Neural progenitor cell (in vitro differentiated cells): ENCODE results near the gene AGPAT1. TPM values are rescaled to one million over a fixed set of nuclear protein-coding genes. Genes with fewer than 3 reads are reported as not detected.

Experiments
- DNase-seq: peaks from one replicate; pipeline ENCODE4 v3.0.0-alpha.2; 2016; ENCODE audit warnings: low spot score
- H2AFZ ChIP-seq: fragments of 200-600 bp; sonication (generic); replicated peaks from 2 replicates; pipeline ENCODE4 v1.6.1; 2016; ENCODE audit warnings: antibody characterized with exemption
- H3F3A ChIP-seq: fragments of 200-600 bp; sonication (generic); 2 replicates; pipeline ENCODE4 v1.6.1; 2016; ENCODE audit warnings: antibody characterized with exemption, low read depth
- H3K27ac ChIP-seq: fragments of 200-600 bp; sonication (generic); 2 replicates; pipeline ENCODE4 v1.5.1; 2016; ENCODE audit warnings: mild to moderate bottlenecking
- H3K27me3 ChIP-seq: fragments of 200-600 bp; sonication (generic); 2 replicates; pipeline ENCODE4 v1.6.1; 2016; ENCODE audit warnings: mild to moderate bottlenecking, moderate library complexity
- H3K36me3 ChIP-seq: fragments of 200-600 bp; sonication (generic); 2 replicates; pipeline ENCODE4 v1.5.1; 2016
- H3K4me1 ChIP-seq: fragments of 200-600 bp; sonication (generic); 2 replicates; pipeline ENCODE4 v1.6.1; 2016; ENCODE audit warnings: mixed run types
- H3K4me2 ChIP-seq: fragments of 200-600 bp; sonication (generic); 2 replicates; pipeline ENCODE4 v1.6.1; 2016
- H3K4me3 ChIP-seq: fragments of 200-600 bp; sonication (generic); 2 replicates; pipeline ENCODE4 v1.5.1; 2016
- H3K79me2 ChIP-seq: fragments of 200-600 bp; sonication (generic); 2 replicates; pipeline ENCODE4 v1.6.1; 2016; ENCODE audit warnings: low read depth
- H3K9ac ChIP-seq: fragments of 200-600 bp; sonication (generic); 2 replicates; pipeline ENCODE4 v1.6.1; 2016
- H3K9me3 ChIP-seq: fragments of 200-600 bp; sonication (generic); 2 replicates; pipeline ENCODE4 v1.5.1; 2016; ENCODE audit warnings: low read depth
- H4K20me1 ChIP-seq: fragments of 200-600 bp; sonication (generic); 2 replicates; pipeline ENCODE4 v1.6.1; 2016; ENCODE audit warnings: low read depth
- H3K27ac Mint-ChIP-seq: 3 replicates; pipeline ENCODE4 v1.8.0; 2021; ENCODE audit warnings: mixed read lengths
- H3K27me3 Mint-ChIP-seq: 2 replicates; pipeline ENCODE4 v1.8.0; 2022; ENCODE audit warnings: low read depth, mild to moderate bottlenecking, inconsistent platforms, moderate library complexity, mixed read lengths; ENCODE audit not compliant: insufficient read depth
- H3K36me3 Mint-ChIP-seq: 3 replicates; pipeline ENCODE4 v1.8.0; 2021; ENCODE audit warnings: mixed read lengths
- H3K4me1 Mint-ChIP-seq: 3 replicates; pipeline ENCODE4 v1.8.0; 2021; ENCODE audit warnings: mixed read lengths
- H3K4me3 Mint-ChIP-seq: 3 replicates; pipeline ENCODE4 v1.8.0; 2021; ENCODE audit warnings: mild to moderate bottlenecking, moderate library complexity, mixed read lengths
- H3K9me3 Mint-ChIP-seq: 3 replicates; pipeline ENCODE4 v1.8.0; 2020; ENCODE audit warnings: mixed read lengths
- CTCF ChIP-seq: fragments of 200-600 bp; sonication (generic); IDR thresholded peaks from 2 replicates; pipeline ENCODE4 v1.5.1; 2017; ENCODE audit warnings: antibody characterized with exemption, mild to moderate bottlenecking
- EZH2 ChIP-seq: fragments of 200-600 bp; sonication (generic); IDR thresholded peaks from 2 replicates; pipeline ENCODE4 v1.6.1; 2017; ENCODE audit warnings: antibody characterized with exemption, mild to moderate bottlenecking, moderate library complexity
- EZH2phosphoT487 ChIP-seq: fragments of 200-600 bp; sonication (generic); IDR thresholded peaks from 2 replicates; pipeline ENCODE4 v1.6.1; 2017; ENCODE audit warnings: antibody characterized with exemption
- total RNA-seq: library from RNA; depleted of rRNA; stranded (reverse); fragments of >200 nt; gene quantifications from 2 replicates; pipeline ENCODE4 v1.2.3, GENCODE V29; 2015; ENCODE audit warnings: low replicate concordance

The AGPAT1 gene
- total RNA-seq, 1 donor from 2014 or later: 46.9 TPM

DNA sequence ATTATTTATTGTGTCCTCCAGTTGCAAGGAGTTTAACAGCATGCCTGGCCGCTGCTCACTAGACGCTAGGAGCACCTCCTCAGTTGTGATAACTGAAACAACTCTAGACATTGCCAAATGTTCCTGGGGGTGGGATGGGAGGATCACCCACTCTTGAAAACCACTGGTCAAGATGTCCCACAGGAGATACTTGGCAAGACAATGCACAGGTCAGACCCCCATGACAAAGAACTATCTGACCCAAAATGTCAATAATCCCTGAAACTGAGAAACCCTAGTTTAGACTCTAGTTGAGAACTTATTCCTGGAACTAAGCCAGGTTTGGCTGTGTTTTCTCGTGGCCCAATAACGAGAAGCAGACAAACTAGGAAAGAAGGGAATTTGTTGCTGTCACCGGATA, 36.3 kb downstream of the AGPAT1 start:
- H3K27ac ChIP-seq: no peak overlapping the region
- peaks cover 18% of the 10 kb centered on the region for H3K4me1 Mint-ChIP-seq
- H3K4me1 ChIP-seq: peaks cover 5% of the 10 kb centered on the region
- no peaks in the 10 kb centered on the region for H3F3A ChIP-seq
- no peaks in the 10 kb centered on the region for H3K9me3 Mint-ChIP-seq
- no peak overlapping the region for H2AFZ ChIP-seq
- no peak overlapping the region for H3K4me2 ChIP-seq
- no peaks in the 10 kb centered on the region for H3K36me3 Mint-ChIP-seq
- H4K20me1 ChIP-seq: no peaks in the 10 kb centered on the region
- H3K27ac Mint-ChIP-seq: peak overlapping the region; percentile 68
- no peak overlapping the region for H3K9ac ChIP-seq
- no peaks in the 10 kb centered on the region for H3K9me3 ChIP-seq
- no peak for DNase-seq
- H3K79me2 ChIP-seq: no peaks in the 10 kb centered on the region
- H3K27me3 Mint-ChIP-seq: peaks cover 6% of the 10 kb centered on the region
- peaks cover 4% of the 10 kb centered on the region for H3K27me3 ChIP-seq
- no peaks in the 10 kb centered on the region for H3K36me3 ChIP-seq
- TF ChIP-seq CTCF: no peak
- TF ChIP-seq EZH2phosphoT487: no peak
- no peak for TF ChIP-seq EZH2
- H3K4me3 Mint-ChIP-seq: no peak overlapping the region
- H3K4me3 ChIP-seq: no peak overlapping the region

- Histone ChIP-seq H3K36me3 (no peaks in the 10 kb centered on the region), H3K9ac (no peak overlapping the region), H3K27ac (no peak overlapping the region), H3K4me2 (no peak overlapping the region), H3K4me3 (no peak overlapping the region), H3F3A (no peaks in the 10 kb centered on the region), H3K79me2 (no peaks in the 10 kb centered on the region), H2AFZ (no peak overlapping the region), H3K4me1 (peaks cover 5% of the 10 kb centered on the region), H4K20me1 (no peaks in the 10 kb centered on the region), H3K9me3 (no peaks in the 10 kb centered on the region), H3K27me3 (peaks cover 10% of the 10 kb centered on the region)
- H3K4me1 Mint-ChIP-seq: peaks cover 18% of the 10 kb centered on the region
- H3K9me3 Mint-ChIP-seq: no peaks in the 10 kb centered on the region
- H3K27ac Mint-ChIP-seq: peak overlapping the region; percentile 88
- H3K4me3 Mint-ChIP-seq: peak overlapping the region; percentile 1
- H3K27me3 Mint-ChIP-seq: peaks cover 7% of the 10 kb centered on the region
- TF ChIP-seq EZH2phosphoT487: no peak
- no peak for TF ChIP-seq CTCF
- TF ChIP-seq EZH2: no peak
- DNase-seq: no peak
- no peaks in the 10 kb centered on the region for H3K36me3 Mint-ChIP-seq
Observed at GRCh38 chr6:32137454-32137853, 38.4 kb downstream of the AGPAT1 start.

- peaks cover 12% of the 10 kb centered on the region for H3F3A ChIP-seq
- no peak overlapping the region for H2AFZ ChIP-seq
- no peaks in the 10 kb centered on the region for H3K9me3 ChIP-seq
- TF ChIP-seq EZH2phosphoT487 (no peak), CTCF (no peak), EZH2 (no peak)
- no peak overlapping the region for H3K4me2 ChIP-seq
- H3K9ac ChIP-seq: no peak overlapping the region
- Mint-ChIP-seq H3K27ac (no peak overlapping the region), H3K4me3 (no peak overlapping the region), H3K27me3 (peaks cover 10% of the 10 kb centered on the region), H3K9me3 (no peaks in the 10 kb centered on the region), H3K4me1 (peaks cover 27% of the 10 kb centered on the region), H3K36me3 (no peaks in the 10 kb centered on the region)
- peaks cover 12% of the 10 kb centered on the region for H3K79me2 ChIP-seq
- H3K36me3 ChIP-seq: no peaks in the 10 kb centered on the region
- no peak overlapping the region for H3K27ac ChIP-seq
- peaks cover 10% of the 10 kb centered on the region for H3K27me3 ChIP-seq
- H3K4me3 ChIP-seq: no peak overlapping the region
- no peak for DNase-seq
- peaks cover 12% of the 10 kb centered on the region for H3K4me1 ChIP-seq
- no peaks in the 10 kb centered on the region for H4K20me1 ChIP-seq
Observed at GRCh38 chr6:32133786-32134185, 42.1 kb downstream of the AGPAT1 start.
